Vagina (tissue), 2 donors: ENCODE results near the gene MORC2.

ENCODE experiments used
- POLR2A ChIP-seq, 2 donors: fragments of 450-650 bp; IDR thresholded peaks; one replicate each; pipeline ENCODE4 v1.6.1; 2017; ENCODE audit warnings: antibody characterized with exemption in 2 of 2, mild to moderate bottlenecking in 2 of 2, moderate library complexity in 2 of 2
- TF ChIP-seq, protein P1 (sequence below), 3 experiments: fragments of 450-650 bp in 2 of 3; fragments of 200-600 bp in 1 of 3; sonication (generic) in 1 of 3; IDR thresholded peaks; one replicate each; pipeline ENCODE4 v1.5.1; 2017 to 2019; ENCODE audit warnings: antibody characterized with exemption in 3 of 3, mild to moderate bottlenecking in 2 of 3, moderate library complexity in 2 of 3

DNA sequence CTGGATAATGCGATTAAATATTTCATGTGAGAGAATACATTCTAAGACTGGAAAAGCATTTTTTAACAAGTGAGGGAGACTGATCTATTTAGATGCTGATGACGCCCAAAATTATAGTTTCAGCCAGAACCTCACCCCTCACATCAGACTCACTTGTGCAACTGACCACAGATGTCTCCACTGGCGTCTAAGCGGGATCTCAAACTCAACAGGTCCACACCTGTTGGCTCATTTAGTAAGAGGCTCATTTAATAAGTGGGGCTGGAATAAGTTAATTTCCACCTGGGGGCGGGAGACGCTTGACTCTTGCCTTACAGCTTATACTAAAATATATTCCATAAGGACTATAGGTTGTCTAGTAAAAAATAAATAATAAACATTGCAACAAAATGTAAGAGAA lies 47.5 kb downstream of the MORC2 start:
- no peak for TF ChIP-seq POLR2A (IDR thresholded peaks at IDR 0.05)
- TF ChIP-seq, protein P1, sequence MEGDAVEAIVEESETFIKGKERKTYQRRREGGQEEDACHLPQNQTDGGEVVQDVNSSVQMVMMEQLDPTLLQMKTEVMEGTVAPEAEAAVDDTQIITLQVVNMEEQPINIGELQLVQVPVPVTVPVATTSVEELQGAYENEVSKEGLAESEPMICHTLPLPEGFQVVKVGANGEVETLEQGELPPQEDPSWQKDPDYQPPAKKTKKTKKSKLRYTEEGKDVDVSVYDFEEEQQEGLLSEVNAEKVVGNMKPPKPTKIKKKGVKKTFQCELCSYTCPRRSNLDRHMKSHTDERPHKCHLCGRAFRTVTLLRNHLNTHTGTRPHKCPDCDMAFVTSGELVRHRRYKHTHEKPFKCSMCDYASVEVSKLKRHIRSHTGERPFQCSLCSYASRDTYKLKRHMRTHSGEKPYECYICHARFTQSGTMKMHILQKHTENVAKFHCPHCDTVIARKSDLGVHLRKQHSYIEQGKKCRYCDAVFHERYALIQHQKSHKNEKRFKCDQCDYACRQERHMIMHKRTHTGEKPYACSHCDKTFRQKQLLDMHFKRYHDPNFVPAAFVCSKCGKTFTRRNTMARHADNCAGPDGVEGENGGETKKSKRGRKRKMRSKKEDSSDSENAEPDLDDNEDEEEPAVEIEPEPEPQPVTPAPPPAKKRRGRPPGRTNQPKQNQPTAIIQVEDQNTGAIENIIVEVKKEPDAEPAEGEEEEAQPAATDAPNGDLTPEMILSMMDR (IDR thresholded peaks at IDR 0.05), result no peak
